GM10266 (cell line): ENCODE results near the gene RRAS.
"Not testable (repeated sequence)": the region's sequence is repeated elsewhere in the genome, so short reads cannot be mapped to it uniquely, and the experiment has no call there.

Experiments used
- DNase-seq: peaks from one replicate; pipeline ENCODE4 v3.0.0; 2012; ENCODE audit errors: extremely low spot score
- TF ChIP-seq, protein P1 (sequence below): IDR thresholded peaks from 2 replicates; pipeline ENCODE4 v1.5.1; 2012; ENCODE audit warnings: mild to moderate bottlenecking, low read depth; ENCODE audit not compliant: control insufficient read depth, insufficient read depth; ENCODE audit errors: missing control alignments

Gene RRAS

DNA sequence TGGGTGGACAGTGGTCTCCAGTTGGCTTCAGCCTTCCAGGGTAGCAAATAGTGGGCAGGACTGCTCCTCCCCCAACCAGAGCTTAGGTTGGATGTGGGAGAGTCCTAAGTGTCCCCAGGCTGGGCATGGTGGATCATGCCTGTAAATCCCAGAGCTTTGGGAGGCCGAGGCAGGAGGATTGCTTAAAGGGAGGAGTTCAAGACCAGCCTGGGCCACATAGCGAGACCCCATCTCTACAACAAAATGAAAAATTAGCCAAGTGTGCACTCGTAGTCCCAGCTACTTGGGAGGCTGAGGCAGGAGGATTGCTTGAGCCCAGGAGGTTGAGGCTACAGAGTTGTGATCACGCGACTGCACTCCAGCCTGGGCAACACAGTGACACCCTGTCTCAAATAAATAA lies 7.4 kb downstream of the RRAS start:
- DNase-seq: no peak
- TF ChIP-seq, protein P1, sequence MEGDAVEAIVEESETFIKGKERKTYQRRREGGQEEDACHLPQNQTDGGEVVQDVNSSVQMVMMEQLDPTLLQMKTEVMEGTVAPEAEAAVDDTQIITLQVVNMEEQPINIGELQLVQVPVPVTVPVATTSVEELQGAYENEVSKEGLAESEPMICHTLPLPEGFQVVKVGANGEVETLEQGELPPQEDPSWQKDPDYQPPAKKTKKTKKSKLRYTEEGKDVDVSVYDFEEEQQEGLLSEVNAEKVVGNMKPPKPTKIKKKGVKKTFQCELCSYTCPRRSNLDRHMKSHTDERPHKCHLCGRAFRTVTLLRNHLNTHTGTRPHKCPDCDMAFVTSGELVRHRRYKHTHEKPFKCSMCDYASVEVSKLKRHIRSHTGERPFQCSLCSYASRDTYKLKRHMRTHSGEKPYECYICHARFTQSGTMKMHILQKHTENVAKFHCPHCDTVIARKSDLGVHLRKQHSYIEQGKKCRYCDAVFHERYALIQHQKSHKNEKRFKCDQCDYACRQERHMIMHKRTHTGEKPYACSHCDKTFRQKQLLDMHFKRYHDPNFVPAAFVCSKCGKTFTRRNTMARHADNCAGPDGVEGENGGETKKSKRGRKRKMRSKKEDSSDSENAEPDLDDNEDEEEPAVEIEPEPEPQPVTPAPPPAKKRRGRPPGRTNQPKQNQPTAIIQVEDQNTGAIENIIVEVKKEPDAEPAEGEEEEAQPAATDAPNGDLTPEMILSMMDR: no peak

DNA sequence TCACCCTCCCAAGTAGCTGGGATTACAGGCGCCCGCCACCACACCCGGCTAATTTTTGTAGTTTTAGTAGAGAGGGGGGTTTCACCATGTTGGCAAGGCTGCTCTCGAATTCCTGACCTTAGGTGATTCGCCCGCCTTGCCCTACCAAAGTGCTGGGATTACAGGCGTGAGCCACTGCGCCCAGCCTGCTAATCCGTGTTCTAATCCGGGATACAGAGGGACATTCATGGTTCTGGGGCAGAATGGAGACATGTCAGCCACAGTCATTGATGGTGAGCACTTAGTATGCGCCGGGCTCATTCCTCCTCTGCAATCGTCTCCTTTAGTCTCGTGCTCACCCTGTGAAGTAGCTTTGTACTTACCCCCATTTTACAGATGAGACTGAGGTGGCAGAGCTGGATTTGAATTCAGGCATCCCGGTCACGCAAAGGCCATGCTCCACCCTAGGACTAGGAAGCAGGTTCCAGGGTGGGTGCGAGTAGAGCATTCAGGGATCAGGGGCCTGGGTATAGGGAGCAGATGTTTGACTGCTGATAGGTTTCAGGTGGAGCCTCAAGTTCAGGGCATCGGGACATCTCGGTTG lies 8.2 kb downstream of the RRAS start:
- TF ChIP-seq, protein P1: no peak
- no peak for DNase-seq

DNA sequence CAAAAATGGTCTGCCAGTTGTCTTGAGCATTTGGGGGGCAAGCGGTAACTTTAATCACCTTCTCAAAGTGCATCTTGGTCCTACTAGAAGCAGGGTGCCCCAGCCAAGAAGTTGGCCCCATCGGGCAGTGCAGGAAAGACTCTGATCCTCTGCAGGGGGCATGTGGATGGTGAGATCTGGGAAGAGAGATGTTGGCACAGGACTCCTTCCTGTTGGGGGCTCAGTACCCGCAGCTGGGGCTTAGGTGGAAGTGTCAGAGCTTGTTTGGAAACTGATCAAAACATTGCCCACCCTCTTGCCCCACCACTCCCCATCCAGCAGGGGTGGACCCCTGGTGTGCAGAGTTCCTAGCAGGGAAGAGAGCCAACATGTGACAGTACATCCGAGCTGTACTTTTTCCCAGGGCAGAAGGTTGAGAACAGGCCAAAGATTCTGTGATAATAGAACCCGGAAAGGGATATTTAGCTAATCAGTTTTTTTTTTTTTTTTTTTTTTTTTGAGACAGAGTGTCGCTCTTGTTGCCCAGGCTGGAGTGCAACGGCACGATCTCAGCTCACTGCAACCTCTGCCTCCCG lies 8.8 kb downstream of the RRAS start:
- TF ChIP-seq, protein P1: no peak
- DNase-seq: no peak

DNA sequence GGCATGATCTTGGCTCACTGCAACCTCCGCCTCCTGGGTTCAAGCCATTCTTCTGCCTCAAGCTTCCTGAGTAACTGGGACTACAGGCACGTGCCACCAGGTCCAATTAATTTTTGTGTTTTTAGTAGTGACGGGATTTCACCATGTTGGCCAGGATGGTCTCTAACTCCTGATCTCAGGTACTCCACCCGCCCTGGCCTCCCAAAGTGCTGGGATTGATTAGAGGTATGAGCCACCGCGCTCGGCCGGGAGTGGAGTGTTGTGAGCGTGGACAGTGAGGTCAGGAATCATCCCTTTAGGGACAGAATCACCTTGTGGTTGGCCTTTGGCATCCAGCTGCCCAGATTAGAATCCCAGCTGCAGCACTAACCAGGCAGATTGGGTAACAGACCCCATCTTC lies 10.3 kb downstream of the RRAS start:
- TF ChIP-seq, protein P1: no peak
- no peak for DNase-seq

DNA sequence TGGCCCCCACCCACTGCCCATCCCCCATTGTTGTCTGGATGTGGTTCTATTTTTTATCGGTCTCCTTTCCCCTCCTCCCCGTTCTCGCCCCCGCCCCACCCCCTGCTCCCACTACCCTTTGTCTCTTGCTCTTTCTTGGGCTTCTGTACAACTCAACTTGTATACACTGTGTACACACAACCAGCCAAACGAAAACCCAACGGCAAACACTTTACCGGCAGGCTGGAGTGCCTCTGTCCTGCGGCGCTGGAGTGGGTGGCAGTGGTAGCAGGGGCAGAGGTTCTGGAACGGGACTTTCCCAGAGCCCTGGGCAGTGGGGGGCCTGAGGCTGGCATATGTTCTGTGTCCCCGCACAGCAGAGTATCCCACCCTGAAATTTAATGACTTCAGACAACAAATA lies 13.7 kb downstream of the RRAS start:
- no peak for DNase-seq
- TF ChIP-seq, protein P1: no peak

DNA sequence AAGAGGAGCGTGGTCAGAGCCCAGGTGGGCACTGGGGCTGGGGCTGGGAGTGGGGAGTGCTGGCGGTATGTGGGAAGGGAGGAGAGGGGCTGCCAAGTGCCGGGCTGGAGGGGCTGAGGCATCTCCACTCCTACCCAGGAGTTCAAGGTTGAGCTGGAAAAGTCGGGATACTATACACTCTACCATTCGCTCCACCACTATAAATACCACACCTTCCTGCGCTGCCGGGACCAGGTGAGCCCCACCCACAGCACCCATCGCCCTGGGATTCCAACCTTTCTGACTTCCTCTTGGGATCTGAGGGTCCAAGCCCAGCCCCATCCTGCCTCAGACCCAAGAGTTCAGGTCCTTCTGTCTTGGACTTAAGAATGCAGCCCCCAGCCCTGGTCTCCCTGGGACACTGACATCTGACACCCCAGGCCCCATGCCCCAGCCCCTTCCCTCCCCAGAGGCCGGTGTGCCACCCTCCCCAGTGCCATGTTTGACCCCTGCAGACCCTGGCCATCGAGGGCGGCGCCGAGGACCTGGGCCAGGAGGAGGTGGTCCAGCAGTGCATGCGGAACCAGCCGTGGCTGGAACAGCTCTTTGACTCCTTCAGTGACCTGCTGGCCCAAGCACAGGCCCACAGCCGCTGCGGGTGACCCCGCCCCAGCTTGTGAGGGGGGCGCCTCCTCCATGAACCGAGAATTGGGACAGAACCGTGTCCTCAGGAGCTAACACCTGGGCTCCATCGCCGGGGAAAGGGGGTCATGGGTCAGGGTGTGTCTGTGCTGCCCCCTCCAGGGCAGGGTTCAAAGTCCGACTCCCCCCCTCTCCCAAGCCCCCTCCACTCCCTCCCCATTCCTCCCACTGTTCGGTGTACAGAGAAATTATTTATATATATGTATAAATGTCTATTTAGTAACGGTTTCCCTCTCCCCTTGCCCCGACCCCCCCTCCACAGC lies 14.7 kb downstream of the RRAS start:
- no peak for DNase-seq
- TF ChIP-seq, protein P1: no peak

DNA sequence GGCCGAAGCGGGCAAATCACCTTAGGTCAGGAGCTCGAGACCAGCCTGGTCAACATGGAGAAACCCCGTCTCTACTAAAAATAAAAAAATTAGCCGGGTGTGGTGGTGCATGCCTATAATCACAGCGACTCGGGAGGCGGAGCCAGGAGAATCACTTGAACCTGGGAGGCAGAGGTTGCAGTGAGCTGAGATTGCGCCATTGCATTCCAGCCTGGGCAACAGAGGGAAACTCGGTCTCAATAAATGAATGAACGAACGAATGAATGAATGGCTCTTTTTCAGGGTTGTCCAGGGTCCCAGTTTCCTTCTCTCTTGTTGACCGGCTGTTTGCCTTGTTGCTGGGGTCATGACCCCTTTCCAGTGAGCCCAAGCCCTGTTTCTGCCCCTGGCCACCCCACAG lies 22.1 kb downstream of the RRAS start:
- not testable (repeated sequence) for DNase-seq
